Tibial nerve (tissue), 4 donors: ENCODE data around the gene VPS41. TPM values are rescaled to one million over a fixed set of nuclear protein-coding genes. Genes with fewer than 3 reads are reported as not detected.

Experiments
- DNase-seq, 2 donors: peaks; one replicate each; pipeline ENCODE4 v3.0.0-alpha.2; 2019; ENCODE audit warnings: low spot score in 2 of 2
- H3K27ac ChIP-seq, 4 donors: fragments of 200-600 bp; sonication (generic) in 3 of 4; one replicate each; pipeline ENCODE4 v1.5.1; 2017 to 2019; ENCODE audit warnings: mild to moderate bottlenecking in 1 of 4
- H3K27me3 ChIP-seq, 2 donors: fragments of 200-600 bp; sonication (generic) in 1 of 2; one replicate each; pipeline versions ENCODE4 v1.5.1 to v1.6.0; 2017 to 2019
- H3K36me3 ChIP-seq, 3 donors: fragments of 200-600 bp; sonication (generic); one replicate each; pipeline ENCODE4 v1.5.1; 2018 to 2019
- H3K4me1 ChIP-seq, 4 donors: fragments of 200-600 bp; sonication (generic) in 3 of 4; one replicate each; pipeline ENCODE4 v1.5.1; 2017 to 2019
- H3K4me3 ChIP-seq, 4 donors: fragments of 200-600 bp; sonication (generic) in 3 of 4; one replicate each; pipeline ENCODE4 v1.5.1; 2017 to 2019; ENCODE audit warnings: mild to moderate bottlenecking in 1 of 4, moderate library complexity in 1 of 4
- H3K9me3 ChIP-seq, 4 donors: fragments of 200-600 bp; sonication (generic) in 3 of 4; one replicate each; pipeline ENCODE4 v1.5.1; 2017 to 2019
- CTCF ChIP-seq, 5 experiments: fragments of 200-600 bp in 3 of 5; fragments of 450-650 bp in 2 of 5; sonication (generic) in 3 of 5; IDR thresholded peaks; one replicate each; pipeline ENCODE4 v1.5.1; 2016 to 2019; ENCODE audit warnings: antibody characterized with exemption in 5 of 5, mild to moderate bottlenecking in 3 of 5, moderate library complexity in 2 of 5
- EP300 ChIP-seq, 2 donors: sonication (generic); formaldehyde crosslinking; IDR thresholded peaks; one replicate each; pipeline ENCODE4 v1.6.1; 2017; ENCODE audit warnings: antibody characterized with exemption in 2 of 2, mild to moderate bottlenecking in 1 of 2
- POLR2A ChIP-seq, 2 donors: fragments of 450-650 bp; IDR thresholded peaks; one replicate each; pipeline ENCODE4 v1.6.1; 2017; ENCODE audit warnings: antibody characterized with exemption in 2 of 2, mild to moderate bottlenecking in 2 of 2, moderate library complexity in 2 of 2
- WGBS, 2 donors: methylation state at CpG; one replicate each; pipeline ENCODE4 v1.1.5; 2018; 5-methylcytosine and 5-hydroxymethylcytosine counted together
- total RNA-seq, 4 donors: library from RNA; depleted of rRNA; stranded (reverse); fragments of >200 nt; gene quantifications; one replicate each; pipeline ENCODE4 v1.1.0, GENCODE V29; 2016

Gene VPS41
- total RNA-seq, 4 donors from 2014 or later = 31.2 to 47.5 (median 47.2) TPM

GRCh38 chr7:38819463-38819862 lies 89.5 kb downstream of the VPS41 start:
- H3K4me3 ChIP-seq = no peak overlapping the region
- H3K27me3 ChIP-seq = no peaks in the 10 kb centered on the region
- no peaks in the 10 kb centered on the region for H3K4me1 ChIP-seq
- WGBS, 2 donors = 72 to 84% methylated on average over 2 of the region's 2 CpGs
- TF ChIP-seq POLR2A (IDR thresholded peaks at IDR 0.05) = no peak
- TF ChIP-seq CTCF (IDR thresholded peaks at IDR 0.05) = no peak
- no peak for TF ChIP-seq EP300 (IDR thresholded peaks at IDR 0.05)
- peaks cover 0 to 61% (median 4%) of the 10 kb centered on the region in 3 donors for H3K36me3 ChIP-seq
- H3K27ac ChIP-seq = no peak overlapping the region
- DNase-seq = no peak
- peaks cover 0 to 10% (median 2%) of the 10 kb centered on the region in 4 donors for H3K9me3 ChIP-seq

GRCh38 chr7:38817526-38817925 lies 91.5 kb downstream of the VPS41 start:
- WGBS, 2 donors = 96 to 98% methylated on average over 7 of the region's 7 CpGs

GRCh38 chr7:38813768-38814167 lies 95.2 kb downstream of the VPS41 start:
- no peaks in the 10 kb centered on the region for H3K4me1 ChIP-seq
- no peak overlapping the region for H3K4me3 ChIP-seq
- DNase-seq = no peak
- H3K27me3 ChIP-seq = no peaks in the 10 kb centered on the region
- H3K27ac ChIP-seq = no peak overlapping the region
- H3K9me3 ChIP-seq = no peaks in the 10 kb centered on the region
- WGBS, 2 donors = 52 to 56% methylated on average over 1 of the region's 1 CpG
- H3K36me3 ChIP-seq = peaks cover 0 to 40% (median 4%) of the 10 kb centered on the region in 3 donors
- TF ChIP-seq EP300 (IDR thresholded peaks at IDR 0.05) (no peak), POLR2A (IDR thresholded peaks at IDR 0.05) (no peak), CTCF (IDR thresholded peaks at IDR 0.05) (no peak)

More at GRCh38 chr7:38817526-38817925, 91.5 kb downstream of the VPS41 start:
- no peak overlapping the region for H3K27ac ChIP-seq
- no peak for DNase-seq
- TF ChIP-seq EP300 (IDR thresholded peaks at IDR 0.05) (no peak), CTCF (IDR thresholded peaks at IDR 0.05) (no peak), POLR2A (IDR thresholded peaks at IDR 0.05) (no peak)
- no peaks in the 10 kb centered on the region for H3K27me3 ChIP-seq
- H3K4me3 ChIP-seq = no peak overlapping the region
- no peaks in the 10 kb centered on the region for H3K9me3 ChIP-seq
- H3K4me1 ChIP-seq = no peaks in the 10 kb centered on the region
- peaks cover 0 to 48% (median 4%) of the 10 kb centered on the region in 3 donors for H3K36me3 ChIP-seq

GRCh38 chr7:38806912-38807311 lies 102.1 kb downstream of the VPS41 start:
- WGBS, 2 donors = 82 to 98% methylated on average over 2 of the region's 2 CpGs
- no peak overlapping the region for H3K27ac ChIP-seq
- DNase-seq = no peak
- H3K36me3 ChIP-seq = no peaks in the 10 kb centered on the region
- TF ChIP-seq CTCF (IDR thresholded peaks at IDR 0.05) = no peak
- no peaks in the 10 kb centered on the region for H3K4me1 ChIP-seq
- no peak overlapping the region for H3K4me3 ChIP-seq
- no peaks in the 10 kb centered on the region for H3K27me3 ChIP-seq
- no peaks in the 10 kb centered on the region for H3K9me3 ChIP-seq

- no peak for TF ChIP-seq POLR2A (IDR thresholded peaks at IDR 0.05)
- no peaks in the 10 kb centered on the region for H3K9me3 ChIP-seq
- H3K4me3 ChIP-seq = no peak overlapping the region
- no peaks in the 10 kb centered on the region for H3K36me3 ChIP-seq
- no peaks in the 10 kb centered on the region for H3K4me1 ChIP-seq
- 60 to 64% methylated on average over 4 of the region's 4 CpGs for WGBS, 2 donors
- H3K27ac ChIP-seq = no peak overlapping the region
- H3K27me3 ChIP-seq = no peaks in the 10 kb centered on the region
- no peak for DNase-seq
Observed at GRCh38 chr7:38801786-38802185, 107.2 kb downstream of the VPS41 start.
